Measurements from ENCODE around the gene ANKS4B. TPM values are rescaled to one million over a fixed set of nuclear protein-coding genes. Genes with fewer than 3 reads are reported as not detected.

Gene ANKS4B
- total RNA-seq, 1 experiment from 2014 or later, result 0.09 TPM

DNA sequence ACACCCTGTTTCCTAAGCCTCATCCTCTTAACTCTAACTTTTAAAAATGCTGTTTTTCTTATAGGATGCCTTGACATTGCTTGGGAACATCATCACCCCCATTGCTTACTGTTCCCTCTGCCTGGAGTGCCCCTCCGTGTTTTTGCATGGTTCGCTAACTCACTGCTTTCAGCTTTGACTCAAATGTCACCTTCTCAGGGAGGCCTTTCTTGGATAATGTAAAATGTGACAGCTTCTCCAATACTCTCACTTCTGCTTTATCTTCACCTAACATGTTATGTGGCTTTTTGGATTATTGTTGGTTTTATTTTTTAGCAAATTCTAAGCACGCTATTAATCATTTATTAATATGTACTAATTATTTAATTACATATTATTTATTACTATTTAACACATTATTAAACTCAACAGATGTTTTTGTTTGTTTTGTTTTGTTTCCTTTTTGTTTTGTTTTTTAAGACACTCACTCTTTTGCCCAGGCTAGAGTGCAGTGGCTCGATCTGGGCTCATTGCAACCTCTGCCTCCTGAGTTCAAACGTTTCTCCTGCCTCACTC lies 40.8 kb downstream of the ANKS4B start:
- no peaks in the 10 kb centered on the region for H3K79me2 ChIP-seq (ENCODE audit: insufficient read depth, low read length)
- H4K91ac ChIP-seq (ENCODE audit: insufficient read length, low read depth, low read length), result no peak overlapping the region
- WGBS (ENCODE audit: extremely low coverage, insufficient read length, low lambda C conversion rate), result no CpG with 5 or more reads among the region's 5 CpGs
- no peak for DNase-seq
- H3T11ph ChIP-seq (ENCODE audit: low read length), result no peak overlapping the region
- H2BK120ac ChIP-seq (ENCODE audit: low read depth, low read length, poor library complexity, severe bottlenecking), result no peak overlapping the region
- no peak overlapping the region for H3K56ac ChIP-seq (ENCODE audit: insufficient read length, low read depth, low read length)
- Mint-ChIP-seq H3K4me1 (peaks cover 30 to 37% of the 10 kb centered on the region in 2 experiments), H3K27ac (peak overlapping the region in 2 of 3 experiments; percentile 14 to 63; a peak in 3 of 7 replicates), H3K9me3 (no peaks in the 10 kb centered on the region), H3K27me3 (ENCODE audit: low read depth) (peaks cover 35% of the 10 kb centered on the region), H3K4me3 (no peak overlapping the region), H3K36me3 (ENCODE audit: insufficient read depth in 1 of 3, low read depth in 3 of 3) (peaks cover 0 to 6% (median 0%) of the 10 kb centered on the region in 3 experiments; a peak in 1 of 7 replicates)
- H3K18ac ChIP-seq (ENCODE audit: insufficient read length, low read depth, low read length), result no peak overlapping the region
- peaks cover 6% of the 10 kb centered on the region for H3K4me1 ChIP-seq (ENCODE audit: insufficient read depth, low read length)
- no peak overlapping the region for H3K23ac ChIP-seq (ENCODE audit: insufficient read length, low read depth, low read length)
- TF ChIP-seq, protein P1, sequence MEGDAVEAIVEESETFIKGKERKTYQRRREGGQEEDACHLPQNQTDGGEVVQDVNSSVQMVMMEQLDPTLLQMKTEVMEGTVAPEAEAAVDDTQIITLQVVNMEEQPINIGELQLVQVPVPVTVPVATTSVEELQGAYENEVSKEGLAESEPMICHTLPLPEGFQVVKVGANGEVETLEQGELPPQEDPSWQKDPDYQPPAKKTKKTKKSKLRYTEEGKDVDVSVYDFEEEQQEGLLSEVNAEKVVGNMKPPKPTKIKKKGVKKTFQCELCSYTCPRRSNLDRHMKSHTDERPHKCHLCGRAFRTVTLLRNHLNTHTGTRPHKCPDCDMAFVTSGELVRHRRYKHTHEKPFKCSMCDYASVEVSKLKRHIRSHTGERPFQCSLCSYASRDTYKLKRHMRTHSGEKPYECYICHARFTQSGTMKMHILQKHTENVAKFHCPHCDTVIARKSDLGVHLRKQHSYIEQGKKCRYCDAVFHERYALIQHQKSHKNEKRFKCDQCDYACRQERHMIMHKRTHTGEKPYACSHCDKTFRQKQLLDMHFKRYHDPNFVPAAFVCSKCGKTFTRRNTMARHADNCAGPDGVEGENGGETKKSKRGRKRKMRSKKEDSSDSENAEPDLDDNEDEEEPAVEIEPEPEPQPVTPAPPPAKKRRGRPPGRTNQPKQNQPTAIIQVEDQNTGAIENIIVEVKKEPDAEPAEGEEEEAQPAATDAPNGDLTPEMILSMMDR (conservative IDR thresholded peaks at IDR 0.05), result no peak
- no peak overlapping the region for H4K5ac ChIP-seq (ENCODE audit: insufficient read length, low read depth, low read length)
- no peaks in the 10 kb centered on the region for H3K27me3 ChIP-seq (ENCODE audit: insufficient read depth, low read length)
- H3K79me1 ChIP-seq (ENCODE audit: insufficient read depth, low read depth, low read length, poor library complexity, severe bottlenecking), result no peaks in the 10 kb centered on the region
- no peaks in the 10 kb centered on the region for H3K9me3 ChIP-seq (ENCODE audit: control insufficient read depth, low read depth, low read length)
- H2AFZ ChIP-seq (ENCODE audit: low read length), result no peak overlapping the region
- H3K14ac ChIP-seq (ENCODE audit: insufficient read depth, low read length), result no peak overlapping the region
- H3K4ac ChIP-seq (ENCODE audit: low read depth, low read length), result no peak overlapping the region
- H4K20me1 ChIP-seq (ENCODE audit: control insufficient read depth, insufficient read depth, insufficient read length), result no peaks in the 10 kb centered on the region
- no peak overlapping the region for H3K9ac ChIP-seq (ENCODE audit: extremely low read depth, insufficient read length, low read length)
- H3K4me2 ChIP-seq (ENCODE audit: insufficient read depth, insufficient read length, low read length), result no peak overlapping the region
- no peak overlapping the region for H2BK20ac ChIP-seq (ENCODE audit: low read depth, low read length, poor library complexity, severe bottlenecking)
- no peak overlapping the region for H2BK15ac ChIP-seq (ENCODE audit: low read depth, low read length)
- H3K23me2 ChIP-seq (ENCODE audit: insufficient read length, low read depth, low read length, poor library complexity, severe bottlenecking), result peaks cover 5% of the 10 kb centered on the region
- H2BK5ac ChIP-seq (ENCODE audit: insufficient read length, low read length), result no peak overlapping the region
- no peak overlapping the region for H4K8ac ChIP-seq (replicated peaks; ENCODE audit: insufficient read length, low read depth, low read length)
- H3K27ac ChIP-seq (ENCODE audit: insufficient read length, low read depth, low read length), result no peak overlapping the region
- no peak overlapping the region for H2AK5ac ChIP-seq (ENCODE audit: insufficient read length, low read length)
- no peak overlapping the region for H2BK12ac ChIP-seq (ENCODE audit: insufficient read length, low read depth, low read length)
